Activated naive CD8-positive, alpha-beta T cell (primary cell): Measurements from ENCODE around the gene STAMBPL1.
"Not testable (repeated sequence)": the region's sequence is repeated elsewhere in the genome, so short reads cannot be mapped to it uniquely, and the experiment has no call there.

Experiments
- H3K27ac Mint-ChIP-seq: one replicate; pipeline ENCODE4 v1.8.0; 2021; ENCODE audit warnings: mixed read lengths
- H3K27me3 Mint-ChIP-seq: one replicate; pipeline ENCODE4 v1.8.0; 2021; ENCODE audit warnings: mixed read lengths
- H3K36me3 Mint-ChIP-seq: one replicate; pipeline ENCODE4 v1.8.0; 2021; ENCODE audit warnings: mixed read lengths
- H3K4me1 Mint-ChIP-seq: one replicate; pipeline ENCODE4 v1.8.0; 2021; ENCODE audit warnings: low read depth, mixed read lengths
- H3K4me3 Mint-ChIP-seq: one replicate; pipeline ENCODE4 v1.8.0; 2021; ENCODE audit warnings: mild to moderate bottlenecking, mixed read lengths
- H3K9me3 Mint-ChIP-seq: one replicate; pipeline ENCODE4 v1.8.0; 2021; ENCODE audit warnings: low read depth, mixed read lengths

The STAMBPL1 gene

GRCh38 chr10:88916231-88916630 lies 36.2 kb downstream of the STAMBPL1 start:
- no peaks in the 10 kb centered on the region for H3K27me3 Mint-ChIP-seq
- H3K4me1 Mint-ChIP-seq = peaks cover 4% of the 10 kb centered on the region
- H3K36me3 Mint-ChIP-seq = peaks cover 25% of the 10 kb centered on the region

DNA sequence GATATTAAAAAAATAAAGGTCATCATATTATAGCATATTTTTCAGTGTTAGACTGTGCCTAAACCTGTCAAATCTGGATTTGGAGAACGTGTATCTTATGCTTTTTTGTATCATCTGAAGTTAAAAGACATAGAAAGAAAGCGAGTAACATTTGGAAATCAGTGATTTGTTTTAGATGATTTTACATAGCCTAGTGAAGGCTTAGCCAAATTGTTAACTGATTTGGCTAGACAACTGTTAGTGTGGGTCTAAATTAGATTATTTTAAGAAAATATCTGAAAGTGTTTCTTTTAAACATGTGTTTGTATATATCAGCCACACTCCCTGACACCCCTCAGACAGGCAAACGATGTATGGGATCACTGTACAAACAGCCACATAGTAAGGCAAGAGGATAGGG lies 36.9 kb downstream of the STAMBPL1 start:
- Mint-ChIP-seq H3K4me1 (peaks cover 4% of the 10 kb centered on the region), H3K27me3 (no peaks in the 10 kb centered on the region), H3K27ac (no peak overlapping the region), H3K36me3 (peaks cover 18% of the 10 kb centered on the region), H3K4me3 (no peak overlapping the region), H3K9me3 (no peaks in the 10 kb centered on the region)

More at GRCh38 chr10:88916231-88916630, 36.2 kb downstream of the STAMBPL1 start:
- H3K27ac Mint-ChIP-seq = peak overlapping the region; percentile 62
- no peak overlapping the region for H3K4me3 Mint-ChIP-seq
- no peaks in the 10 kb centered on the region for H3K9me3 Mint-ChIP-seq

GRCh38 chr10:88918191-88918905 lies 38.3 kb downstream of the STAMBPL1 start:
- H3K4me1 Mint-ChIP-seq = peaks cover 4% of the 10 kb centered on the region
- no peaks in the 10 kb centered on the region for H3K9me3 Mint-ChIP-seq
- no peak overlapping the region for H3K27ac Mint-ChIP-seq
- no peaks in the 10 kb centered on the region for H3K27me3 Mint-ChIP-seq
- H3K4me3 Mint-ChIP-seq = no peak overlapping the region
- peaks cover 15% of the 10 kb centered on the region for H3K36me3 Mint-ChIP-seq

DNA sequence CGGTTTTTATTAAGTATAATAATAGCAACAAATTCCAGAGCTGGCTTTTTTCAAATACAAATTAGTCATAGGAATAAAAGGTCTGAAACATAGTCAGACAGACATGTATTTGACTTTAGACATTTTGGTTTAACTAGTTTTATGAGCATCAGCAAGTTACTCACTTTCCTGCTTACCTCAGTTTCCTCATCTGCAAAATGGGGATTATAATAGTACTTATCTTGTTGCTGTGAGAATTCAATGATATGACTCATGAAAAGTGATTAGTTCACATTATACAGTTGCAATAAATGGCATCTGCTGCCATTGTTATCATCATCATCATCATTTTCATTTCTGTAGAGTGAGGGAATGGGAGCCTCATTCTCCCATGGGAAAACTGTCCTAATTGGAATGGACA lies 39.0 kb downstream of the STAMBPL1 start:
- Mint-ChIP-seq H3K36me3 (peaks cover 12% of the 10 kb centered on the region), H3K4me3 (no peak overlapping the region), H3K4me1 (peaks cover 4% of the 10 kb centered on the region), H3K9me3 (no peaks in the 10 kb centered on the region), H3K27me3 (no peaks in the 10 kb centered on the region), H3K27ac (no peak overlapping the region)

GRCh38 chr10:88920198-88920597 lies 40.2 kb downstream of the STAMBPL1 start:
- H3K36me3 Mint-ChIP-seq = peaks cover 17% of the 10 kb centered on the region
- H3K27ac Mint-ChIP-seq = no peak overlapping the region
- H3K4me1 Mint-ChIP-seq = peaks cover 4% of the 10 kb centered on the region
- H3K27me3 Mint-ChIP-seq = no peaks in the 10 kb centered on the region
- no peak overlapping the region for H3K4me3 Mint-ChIP-seq
- H3K9me3 Mint-ChIP-seq = no peaks in the 10 kb centered on the region

- Mint-ChIP-seq H3K36me3 (peaks cover 17% of the 10 kb centered on the region), H3K4me1 (peaks cover 4% of the 10 kb centered on the region), H3K27ac (no peak overlapping the region), H3K4me3 (no peak overlapping the region), H3K9me3 (no peaks in the 10 kb centered on the region), H3K27me3 (no peaks in the 10 kb centered on the region)
These were observed 41.0 kb downstream of the STAMBPL1 start for GRCh38 chr10:88920986-88921593.

DNA sequence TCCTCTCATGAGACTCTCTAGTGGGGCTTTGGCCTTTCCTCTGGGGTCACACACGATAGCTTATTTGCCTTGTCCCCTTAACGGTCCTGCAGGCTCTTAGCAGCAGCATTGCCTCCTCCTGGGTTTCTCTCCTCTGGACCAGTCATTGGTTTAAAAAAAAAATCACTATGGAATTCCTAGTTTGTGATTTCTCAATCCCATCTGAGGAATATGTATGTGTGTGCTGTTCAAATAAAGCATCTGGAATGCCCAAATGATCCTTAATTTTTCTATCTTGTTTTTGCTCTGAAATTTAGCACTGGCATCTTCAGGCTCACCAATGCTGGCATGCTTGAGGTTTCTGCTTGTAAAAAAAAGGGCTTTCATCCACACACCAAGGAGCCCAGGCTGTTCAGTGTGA lies 42.0 kb downstream of the STAMBPL1 start:
- Mint-ChIP-seq H3K4me1 (peaks cover 2% of the 10 kb centered on the region), H3K4me3 (no peak overlapping the region), H3K27me3 (no peaks in the 10 kb centered on the region), H3K9me3 (no peaks in the 10 kb centered on the region), H3K36me3 (peaks cover 19% of the 10 kb centered on the region), H3K27ac (no peak overlapping the region)

GRCh38 chr10:88923520-88923919 lies 43.5 kb downstream of the STAMBPL1 start:
- no peaks in the 10 kb centered on the region for H3K9me3 Mint-ChIP-seq
- H3K36me3 Mint-ChIP-seq = peaks cover 16% of the 10 kb centered on the region
- H3K4me1 Mint-ChIP-seq = peaks cover 2% of the 10 kb centered on the region
- H3K4me3 Mint-ChIP-seq = no peak overlapping the region
- no peaks in the 10 kb centered on the region for H3K27me3 Mint-ChIP-seq
- no peak overlapping the region for H3K27ac Mint-ChIP-seq

- Mint-ChIP-seq H3K4me3 (no peak overlapping the region), H3K27ac (no peak overlapping the region), H3K36me3 (peaks cover 16% of the 10 kb centered on the region), H3K4me1 (peaks cover 3% of the 10 kb centered on the region), H3K9me3 (no peaks in the 10 kb centered on the region), H3K27me3 (no peaks in the 10 kb centered on the region)
These were observed 46.7 kb downstream of the STAMBPL1 start for GRCh38 chr10:88926566-88927415.

DNA sequence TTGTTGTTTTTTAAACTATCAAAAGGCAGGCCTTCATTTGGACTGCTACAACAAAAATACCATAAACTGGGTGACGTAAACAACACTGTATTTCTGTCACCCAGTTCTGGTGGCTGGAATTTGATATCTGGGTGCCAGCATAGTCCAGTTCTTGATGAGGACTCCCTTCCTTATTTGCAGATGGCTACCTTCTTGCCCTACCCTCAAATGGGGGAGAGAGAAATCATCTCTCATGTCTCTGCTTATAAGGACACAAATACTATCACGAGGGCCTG lies 47.3 kb downstream of the STAMBPL1 start:
- no peak overlapping the region for H3K4me3 Mint-ChIP-seq
- H3K9me3 Mint-ChIP-seq = no peaks in the 10 kb centered on the region
- H3K27me3 Mint-ChIP-seq = no peaks in the 10 kb centered on the region
- H3K36me3 Mint-ChIP-seq = peaks cover 16% of the 10 kb centered on the region
- peaks cover 5% of the 10 kb centered on the region for H3K4me1 Mint-ChIP-seq
- H3K27ac Mint-ChIP-seq = no peak overlapping the region

GRCh38 chr10:88928254-88928653 lies 48.2 kb downstream of the STAMBPL1 start:
- Mint-ChIP-seq H3K4me1 (peaks cover 8% of the 10 kb centered on the region), H3K9me3 (no peaks in the 10 kb centered on the region), H3K4me3 (no peak overlapping the region), H3K27ac (no peak overlapping the region), H3K36me3 (peaks cover 16% of the 10 kb centered on the region), H3K27me3 (no peaks in the 10 kb centered on the region)

- Mint-ChIP-seq H3K27ac (peak overlapping the region; percentile 7), H3K27me3 (no peaks in the 10 kb centered on the region), H3K9me3 (no peaks in the 10 kb centered on the region), H3K4me3 (no peak overlapping the region), H3K36me3 (peaks cover 9% of the 10 kb centered on the region), H3K4me1 (peaks cover 18% of the 10 kb centered on the region)
These were observed 51.5 kb downstream of the STAMBPL1 start for GRCh38 chr10:88931548-88931947.

DNA sequence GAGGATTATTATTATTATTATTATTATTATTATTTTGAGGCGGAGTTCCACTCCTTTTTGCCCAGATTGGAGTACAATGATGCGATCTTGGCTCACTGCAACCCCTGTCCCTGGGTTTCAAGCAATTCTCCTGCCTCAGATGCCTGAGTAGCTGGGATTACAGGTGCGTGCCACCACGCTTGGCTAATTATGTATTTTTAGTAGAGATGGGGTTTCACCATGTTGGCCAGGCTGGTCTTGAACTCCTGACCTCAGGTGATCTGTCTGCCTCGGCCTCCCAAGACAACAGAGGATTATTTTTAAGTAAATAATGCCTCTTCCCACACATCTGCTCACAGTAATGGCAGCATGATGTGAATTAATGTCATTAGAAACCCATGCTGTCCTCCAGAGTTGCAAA lies 52.0 kb downstream of the STAMBPL1 start:
- H3K36me3 Mint-ChIP-seq, H3K27ac Mint-ChIP-seq, H3K9me3 Mint-ChIP-seq: not testable (repeated sequence)

DNA sequence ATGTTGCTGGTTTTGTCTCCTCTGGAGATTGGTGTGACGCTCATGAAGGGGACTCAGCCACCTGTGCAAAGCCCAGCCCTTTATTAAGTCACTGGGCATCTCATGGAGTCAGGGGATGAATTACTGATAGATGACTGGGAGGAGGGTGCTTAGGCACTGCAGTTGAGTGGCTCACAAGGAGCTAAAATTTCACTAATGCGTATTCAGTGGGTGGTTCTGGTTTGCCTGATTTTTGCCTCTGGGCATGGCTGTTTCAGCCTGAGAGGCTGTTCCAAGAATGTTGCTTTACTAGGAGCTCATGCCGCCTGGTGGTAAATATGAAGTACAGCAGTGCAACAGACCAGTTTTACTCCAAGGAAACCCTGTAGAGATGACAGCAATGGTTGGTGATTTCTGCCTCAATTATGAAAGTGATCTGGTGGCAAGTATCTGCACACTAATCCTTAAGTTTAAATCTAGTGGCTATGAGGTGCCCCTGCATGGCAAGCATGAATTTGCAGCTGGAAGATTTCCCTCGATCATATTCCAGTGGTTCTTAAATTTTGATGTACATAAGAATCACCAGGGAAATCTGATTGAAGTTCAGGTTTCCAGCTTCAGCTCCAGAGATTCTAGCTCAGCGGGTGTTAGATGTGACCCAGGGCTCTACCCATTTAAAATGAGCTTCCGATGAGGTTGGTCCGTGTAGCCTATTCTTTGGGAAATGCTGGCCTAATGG lies 52.7 kb downstream of the STAMBPL1 start:
- Mint-ChIP-seq H3K36me3 (peaks cover 8% of the 10 kb centered on the region), H3K4me3 (no peak overlapping the region), H3K9me3 (no peaks in the 10 kb centered on the region), H3K27ac (peak overlapping the region; percentile 17), H3K4me1 (peaks cover 20% of the 10 kb centered on the region), H3K27me3 (no peaks in the 10 kb centered on the region)

More for the DNA sequence above, 52.0 kb downstream of the STAMBPL1 start:
- H3K27me3 Mint-ChIP-seq, H3K4me3 Mint-ChIP-seq: not testable (repeated sequence)
- peaks cover 20% of the 10 kb centered on the region for H3K4me1 Mint-ChIP-seq

DNA sequence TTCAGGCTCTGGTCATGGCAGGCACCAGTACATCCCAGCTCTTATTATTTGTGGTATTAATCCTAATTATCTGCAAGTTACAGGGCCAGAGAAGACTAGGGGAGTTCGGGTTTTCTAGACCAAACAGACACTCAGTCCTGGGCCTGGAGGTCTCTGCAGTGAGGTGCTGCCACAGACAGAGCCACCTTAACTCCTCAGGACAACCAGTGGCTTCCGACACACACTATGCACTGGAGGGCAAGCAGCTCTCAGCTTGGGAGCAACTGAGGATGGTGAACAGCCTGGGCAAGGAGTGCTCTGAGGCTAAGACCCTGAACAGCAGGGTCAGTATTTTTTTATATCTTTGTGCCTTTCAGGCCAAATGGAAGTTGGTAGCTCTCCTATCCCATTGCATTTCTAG lies 53.5 kb downstream of the STAMBPL1 start:
- no peaks in the 10 kb centered on the region for H3K27me3 Mint-ChIP-seq
- peaks cover 20% of the 10 kb centered on the region for H3K4me1 Mint-ChIP-seq
- no peak overlapping the region for H3K27ac Mint-ChIP-seq
- no peak overlapping the region for H3K4me3 Mint-ChIP-seq
- H3K9me3 Mint-ChIP-seq = no peaks in the 10 kb centered on the region
- H3K36me3 Mint-ChIP-seq = peaks cover 14% of the 10 kb centered on the region
